Mesendoderm (in vitro differentiated cells): ENCODE results near the gene CRABP2.

Experiments used
- DNase-seq: peaks from one replicate; pipeline ENCODE4 v3.0.0; 2013
- H2AK5ac ChIP-seq: 2 replicates; pipeline ENCODE4 v1.6.1; 2013; ENCODE audit warnings: low read length, inconsistent platforms
- H2BK120ac ChIP-seq: 2 replicates; pipeline ENCODE4 v1.6.1; 2013; ENCODE audit warnings: low read depth, mild to moderate bottlenecking, low read length, moderate library complexity, mixed read lengths
- H2BK15ac ChIP-seq: replicated peaks from 2 replicates; pipeline ENCODE4 v1.6.1; 2013; ENCODE audit warnings: low read depth, mild to moderate bottlenecking, moderate library complexity
- H2BK5ac ChIP-seq: 2 replicates; pipeline ENCODE4 v1.6.1; 2013; ENCODE audit warnings: low read length, inconsistent platforms
- H3K18ac ChIP-seq: 2 replicates; pipeline ENCODE4 v1.6.1; 2013; ENCODE audit warnings: mild to moderate bottlenecking, low read length, mixed read lengths
- H3K23ac ChIP-seq: one replicate; pipeline ENCODE4 v1.6.1; 2013; ENCODE audit warnings: low read length
- H3K27ac ChIP-seq: 2 replicates; pipeline ENCODE4 v1.5.1; 2013; ENCODE audit warnings: low read depth, mild to moderate bottlenecking, inconsistent platforms, low read length, moderate library complexity
- H3K27me3 ChIP-seq: 2 replicates; pipeline ENCODE4 v1.6.1; 2013; ENCODE audit warnings: low read length, control low read depth, mild to moderate bottlenecking, inconsistent platforms; ENCODE audit not compliant: insufficient read depth, poor library complexity
- H3K36me3 ChIP-seq: 2 replicates; pipeline ENCODE4 v1.6.1; 2013; ENCODE audit warnings: low read length, inconsistent platforms; ENCODE audit not compliant: control insufficient read depth, insufficient read depth
- H3K4ac ChIP-seq: one replicate; pipeline ENCODE4 v1.6.1; 2013; ENCODE audit warnings: low read depth, mild to moderate bottlenecking, low read length, moderate library complexity
- H3K4me1 ChIP-seq: 2 replicates; pipeline ENCODE4 v1.6.1; 2013; ENCODE audit warnings: low read depth, low read length, inconsistent platforms; ENCODE audit not compliant: control insufficient read depth
- H3K4me2 ChIP-seq: 2 replicates; pipeline ENCODE4 v1.6.1; 2013; ENCODE audit warnings: low read length
- H3K4me3 ChIP-seq: 2 replicates; pipeline ENCODE4 v1.5.1; 2013; ENCODE audit warnings: mild to moderate bottlenecking, low read length
- H3K56ac ChIP-seq: one replicate; pipeline ENCODE4 v1.6.1; 2013; ENCODE audit warnings: low read length
- H3K79me1 ChIP-seq: 2 replicates; pipeline ENCODE4 v1.6.1; 2013; ENCODE audit warnings: low read length, inconsistent platforms
- H3K79me2 ChIP-seq: 2 replicates; pipeline ENCODE4 v1.6.1; 2013; ENCODE audit warnings: mild to moderate bottlenecking, low read length; ENCODE audit not compliant: control insufficient read depth, insufficient read depth
- H3K9ac ChIP-seq: 2 replicates; pipeline ENCODE4 v1.6.1; 2013; ENCODE audit warnings: low read length, inconsistent platforms
- H4K5ac ChIP-seq: one replicate; pipeline ENCODE4 v1.6.1; 2013; ENCODE audit warnings: low read length
- H4K8ac ChIP-seq: one replicate; pipeline ENCODE4 v1.6.1; 2013; ENCODE audit warnings: low read depth, mild to moderate bottlenecking, control low read depth, low read length, moderate library complexity
- WGBS: extraction: QIAGEN DNeasy Blood & Tissue Kit; methylation state at CpG from one replicate; pipeline ENCODE4 v1.1.7; 2013; ENCODE audit warnings: low lambda C conversion rate, missing lambda C conversion rate; ENCODE audit not compliant: insufficient coverage; ENCODE audit errors: extremely low coverage; 5-methylcytosine and 5-hydroxymethylcytosine counted together

The CRABP2 gene

DNA sequence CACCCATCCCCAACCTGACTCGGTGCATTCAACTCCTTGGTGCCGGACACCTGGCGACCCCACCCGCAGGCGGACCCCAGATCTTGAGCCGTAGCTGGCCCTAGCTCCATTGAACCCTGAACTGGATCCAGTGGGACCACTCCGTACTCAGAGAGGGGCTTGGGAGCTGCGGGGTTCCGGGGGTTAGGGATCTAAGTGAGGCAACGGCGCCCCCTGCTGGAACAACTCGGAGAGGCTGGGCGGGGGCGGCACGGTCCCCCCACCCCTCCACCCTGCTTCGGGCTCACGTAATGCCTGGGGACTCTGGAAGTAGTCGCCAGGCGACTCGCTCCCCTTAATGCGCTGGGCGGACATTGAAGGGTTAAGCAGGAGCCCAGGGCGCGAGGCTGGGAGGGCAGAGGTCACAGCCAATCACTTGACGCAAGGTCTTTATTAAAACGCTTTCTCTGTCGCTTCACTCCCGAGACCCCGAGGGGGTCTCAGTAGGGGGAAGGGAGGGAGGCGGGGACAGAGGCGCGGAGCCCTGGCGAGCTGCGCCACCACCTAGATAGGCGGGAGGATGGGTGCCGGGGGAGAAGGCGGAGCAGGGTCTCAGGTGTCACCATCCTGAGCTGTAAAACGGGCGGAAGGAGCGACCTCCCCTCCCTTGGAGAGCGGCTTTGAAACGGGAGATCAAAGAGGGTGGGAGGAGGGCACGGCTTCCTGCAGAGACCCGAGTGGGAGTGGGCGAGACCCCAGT lies 704 bp upstream of the CRABP2 start:
- peak overlapping the region; percentile 90 for H3K56ac ChIP-seq
- peak; percentile 97 for DNase-seq
- peak overlapping the region; percentile 98 for H3K27ac ChIP-seq
- peak overlapping the region; percentile 92 for H3K4ac ChIP-seq
- peak overlapping the region; percentile 94 for H3K18ac ChIP-seq
- H4K8ac ChIP-seq: peak overlapping the region; percentile 90
- peaks cover 3% of the 10 kb centered on the region for H3K79me2 ChIP-seq
- H3K9ac ChIP-seq: peak overlapping the region; percentile 78
- peak overlapping the region; percentile 54 for H3K23ac ChIP-seq
- no peak overlapping the region for H2BK15ac ChIP-seq
- H3K4me1 ChIP-seq: peaks cover 39% of the 10 kb centered on the region
- WGBS: no CpG with 5 or more reads among the region's 45 CpGs
- peak overlapping the region; percentile 70 for H2BK5ac ChIP-seq
- no peak overlapping the region for H4K5ac ChIP-seq
- no peaks in the 10 kb centered on the region for H3K27me3 ChIP-seq
- peak overlapping the region; percentile 51 for H3K4me3 ChIP-seq
- peak overlapping the region; percentile 92 for H3K4me2 ChIP-seq
- no peak overlapping the region for H2AK5ac ChIP-seq
- peak overlapping the region; percentile 95 for H2BK120ac ChIP-seq
- H3K36me3 ChIP-seq: no peaks in the 10 kb centered on the region
- H3K79me1 ChIP-seq: peaks cover 2% of the 10 kb centered on the region

- Histone ChIP-seq H4K8ac (no peak overlapping the region), H3K56ac (peak overlapping the region; percentile 90), H2BK5ac (no peak overlapping the region), H2BK15ac (no peak overlapping the region), H3K4ac (peak overlapping the region; percentile 29), H3K27me3 (no peaks in the 10 kb centered on the region), H3K4me2 (peak overlapping the region; percentile 90), H3K23ac (no peak overlapping the region), H3K18ac (peak overlapping the region; percentile 31), H3K4me3 (peak overlapping the region; percentile 39), H3K9ac (peak overlapping the region; percentile 60), H3K36me3 (peaks cover 2% of the 10 kb centered on the region), H3K27ac (no peak overlapping the region), H3K4me1 (peaks cover 36% of the 10 kb centered on the region), H2AK5ac (no peak overlapping the region), H4K5ac (no peak overlapping the region), H3K79me1 (peaks cover 2% of the 10 kb centered on the region), H3K79me2 (peaks cover 3% of the 10 kb centered on the region), H2BK120ac (no peak overlapping the region)
- no CpG with 5 or more reads among the region's 29 CpGs for WGBS
- DNase-seq: peak; percentile 56
Observed at GRCh38 chr1:156704930-156705320, 458 bp downstream of the CRABP2 start.

DNA sequence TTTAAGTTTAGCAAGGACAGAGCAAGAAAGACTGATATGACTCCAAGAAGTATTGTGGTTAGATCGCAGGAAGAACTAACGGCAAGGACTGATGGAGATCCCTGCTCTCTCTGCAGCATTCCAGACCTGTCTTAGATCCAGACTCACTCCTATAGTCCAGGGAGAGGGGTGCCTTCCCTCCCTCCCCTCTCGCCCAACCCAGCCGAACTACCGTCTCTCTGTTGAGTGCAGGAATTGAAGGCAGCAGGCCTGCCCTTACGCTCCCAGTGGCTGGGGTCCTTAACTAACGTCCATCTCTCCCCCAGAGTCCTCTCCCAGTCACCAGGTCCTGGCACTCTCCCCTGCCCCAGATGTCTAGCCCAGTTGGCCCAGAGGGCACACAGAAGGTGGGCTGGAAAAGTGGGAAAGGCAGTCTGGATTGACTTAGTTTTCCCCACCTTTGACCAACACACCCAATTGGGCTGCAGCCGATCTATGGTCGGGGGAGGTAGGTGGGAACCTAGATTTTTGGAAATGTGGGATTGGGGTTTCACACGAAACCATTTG lies 1.1 kb downstream of the CRABP2 start:
- no peak overlapping the region for H2BK120ac ChIP-seq
- H2BK5ac ChIP-seq: no peak overlapping the region
- H3K27ac ChIP-seq: no peak overlapping the region
- peak; percentile 49 for DNase-seq
- no peak overlapping the region for H3K23ac ChIP-seq
- peak overlapping the region; percentile 90 for H3K56ac ChIP-seq
- H3K4me3 ChIP-seq: peak overlapping the region; percentile 39
- no peak overlapping the region for H2AK5ac ChIP-seq
- H3K27me3 ChIP-seq: no peaks in the 10 kb centered on the region
- H2BK15ac ChIP-seq: no peak overlapping the region
- H3K4ac ChIP-seq: no peak overlapping the region
- peaks cover 3% of the 10 kb centered on the region for H3K36me3 ChIP-seq
- no CpG with 5 or more reads among the region's 10 CpGs for WGBS
- H3K4me1 ChIP-seq: peaks cover 31% of the 10 kb centered on the region
- peak overlapping the region; percentile 60 for H3K9ac ChIP-seq
- H3K79me2 ChIP-seq: peaks cover 3% of the 10 kb centered on the region
- peak overlapping the region; percentile 31 for H3K18ac ChIP-seq
- no peak overlapping the region for H4K8ac ChIP-seq
- H3K79me1 ChIP-seq: peaks cover 2% of the 10 kb centered on the region
- no peak overlapping the region for H4K5ac ChIP-seq
- H3K4me2 ChIP-seq: peak overlapping the region; percentile 90

DNA sequence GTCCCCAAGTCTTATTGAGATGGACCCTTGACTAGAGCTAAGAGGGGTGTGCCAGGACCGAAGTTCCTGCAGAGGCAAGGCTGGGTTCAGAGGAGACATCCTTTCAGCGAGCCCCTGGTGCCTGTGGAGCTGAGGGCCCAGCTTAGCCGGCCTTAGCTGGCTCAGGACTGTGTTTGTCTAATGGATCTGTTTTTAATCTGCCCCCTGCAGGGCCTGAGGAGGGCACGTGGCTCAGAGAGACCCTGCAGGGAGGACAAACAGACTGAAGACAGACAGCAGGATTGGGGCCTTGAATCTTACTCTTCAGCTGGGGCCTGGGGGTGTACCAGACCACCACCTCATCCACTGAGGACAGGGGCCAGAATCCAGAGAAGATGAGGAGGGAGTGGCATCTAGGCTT lies 1.6 kb downstream of the CRABP2 start:
- no peak overlapping the region for H2BK5ac ChIP-seq
- H2BK15ac ChIP-seq: no peak overlapping the region
- peaks cover 5% of the 10 kb centered on the region for H3K36me3 ChIP-seq
- H3K18ac ChIP-seq: no peak overlapping the region
- H3K9ac ChIP-seq: peak overlapping the region; percentile 60
- peaks cover 26% of the 10 kb centered on the region for H3K4me1 ChIP-seq
- H3K56ac ChIP-seq: peak overlapping the region; percentile 53
- H3K4ac ChIP-seq: no peak overlapping the region
- H3K27ac ChIP-seq: no peak overlapping the region
- no peak overlapping the region for H3K4me3 ChIP-seq
- H2AK5ac ChIP-seq: no peak overlapping the region
- H2BK120ac ChIP-seq: no peak overlapping the region
- H3K27me3 ChIP-seq: no peaks in the 10 kb centered on the region
- H3K79me2 ChIP-seq: peaks cover 3% of the 10 kb centered on the region
- no peak overlapping the region for H4K8ac ChIP-seq
- peak overlapping the region; percentile 7 for H3K4me2 ChIP-seq
- no peak overlapping the region for H3K23ac ChIP-seq
- peaks cover 2% of the 10 kb centered on the region for H3K79me1 ChIP-seq
- no CpG with 5 or more reads among the region's 4 CpGs for WGBS
- DNase-seq: peak; percentile 70
- H4K5ac ChIP-seq: no peak overlapping the region

GRCh38 chr1:156703336-156703735 lies 2.0 kb downstream of the CRABP2 start:
- Histone ChIP-seq H3K4me2 (peak overlapping the region; percentile 7), H3K79me1 (peaks cover 2% of the 10 kb centered on the region), H3K36me3 (peaks cover 5% of the 10 kb centered on the region), H3K18ac (no peak overlapping the region), H3K4me3 (no peak overlapping the region), H2BK120ac (no peak overlapping the region), H3K4ac (no peak overlapping the region), H3K27ac (no peak overlapping the region), H2BK5ac (no peak overlapping the region), H2AK5ac (no peak overlapping the region), H3K4me1 (peaks cover 23% of the 10 kb centered on the region), H3K79me2 (peaks cover 3% of the 10 kb centered on the region), H4K5ac (no peak overlapping the region), H3K9ac (peak overlapping the region; percentile 60), H4K8ac (no peak overlapping the region), H3K27me3 (no peaks in the 10 kb centered on the region), H2BK15ac (no peak overlapping the region), H3K56ac (peak overlapping the region; percentile 53), H3K23ac (no peak overlapping the region)
- no peak for DNase-seq
- WGBS: no CpG with 5 or more reads among the region's 4 CpGs
